SK-N-SH treated with all-trans-retinoic acid at 6 μM for 48 hours (cell line): ENCODE measurements around the gene FARP1.

Experiments
- CSDC2 ChIP-seq: fragments of 250-450 bp; sonication (Bioruptor Pico); IDR thresholded peaks from 2 replicates; pipeline ENCODE4 v1.5.0; 2020; ENCODE audit warnings: mild to moderate bottlenecking, moderate library complexity
- CSRNP3 ChIP-seq: fragments of 250-450 bp; sonication (Bioruptor Pico); IDR thresholded peaks from 2 replicates; pipeline ENCODE4 v1.5.1; 2021; ENCODE audit warnings: mild to moderate bottlenecking, moderate library complexity
- ISL1 ChIP-seq: fragments of 250-450 bp; sonication (Bioruptor Pico); IDR thresholded peaks from 2 replicates; pipeline ENCODE4 v2.1.2; 2022; ENCODE audit warnings: mild to moderate bottlenecking, moderate library complexity
- PATZ1 ChIP-seq: fragments of 250-450 bp; sonication (Bioruptor Pico); IDR thresholded peaks from 2 replicates; pipeline ENCODE4 v1.8.0; 2020; ENCODE audit warnings: mild to moderate bottlenecking, moderate library complexity, borderline replicate concordance
- PPARA ChIP-seq: fragments of 250-450 bp; sonication (Bioruptor Pico); IDR thresholded peaks from 2 replicates; pipeline ENCODE4 v1.5.0; 2020; ENCODE audit warnings: mild to moderate bottlenecking, borderline replicate concordance
- RARB ChIP-seq: fragments of 250-450 bp; sonication (Bioruptor Pico); IDR thresholded peaks from 2 replicates; pipeline ENCODE4 v1.8.0; 2021; ENCODE audit warnings: mild to moderate bottlenecking, moderate library complexity
- SNAI2 ChIP-seq: fragments of 250-450 bp; sonication (Bioruptor Pico); IDR thresholded peaks from 2 replicates; pipeline ENCODE4 v1.5.0; 2020; ENCODE audit warnings: mild to moderate bottlenecking, moderate library complexity
- TOX ChIP-seq: fragments of 250-450 bp; sonication (Bioruptor Pico); IDR thresholded peaks from 2 replicates; pipeline ENCODE4 v1.8.0; 2021; ENCODE audit warnings: mild to moderate bottlenecking, moderate library complexity, borderline replicate concordance
- ZC3H10 ChIP-seq: fragments of 250-450 bp; sonication (Bioruptor Pico); IDR thresholded peaks from 2 replicates; pipeline ENCODE4 v1.5.1; 2021; ENCODE audit warnings: mild to moderate bottlenecking, moderate library complexity
- ZNF565 ChIP-seq: fragments of 450-650 bp; formaldehyde crosslinking; conservative IDR thresholded peaks from 2 replicates; pipeline ENCODE4 v1.5.0; 2020; ENCODE audit warnings: low read depth, mild to moderate bottlenecking, moderate library complexity
- ZNF8 ChIP-seq: fragments of 450-650 bp; formaldehyde crosslinking; IDR thresholded peaks from 2 replicates; pipeline ENCODE4 v1.5.0; 2020; ENCODE audit warnings: mild to moderate bottlenecking, moderate library complexity

GRCh38 chr13:98485561-98485960 is 342.7 kb downstream of the FARP1 start:
- TF ChIP-seq CSDC2 (CRISPR knock-in tag) (no peak), RARB (CRISPR knock-in tag) (no peak), PATZ1 (CRISPR knock-in tag) (no peak), ZNF8 (CRISPR knock-in tag) (no peak), SNAI2 (CRISPR knock-in tag) (no peak), CSRNP3 (CRISPR knock-in tag) (no peak), ZC3H10 (CRISPR knock-in tag) (no peak), ISL1 (no peak), TOX (CRISPR knock-in tag) (no peak), ZNF565 (CRISPR knock-in tag) (no peak), PPARA (CRISPR knock-in tag) (no peak)
